Parathyroid adenoma (tissue), 2 donors: Measurements from ENCODE around the gene DARS1.

Source experiments
- H2AFZ ChIP-seq: fragments of 300-600 bp; sonication (generic); one replicate; pipeline ENCODE4 v1.7.0; 2017; ENCODE audit warnings: antibody characterized with exemption, mild to moderate bottlenecking
- H3K27ac ChIP-seq: fragments of 300-600 bp; sonication (generic); one replicate; pipeline ENCODE4 v1.7.0; 2017
- H3K27me3 ChIP-seq: fragments of 300-600 bp; sonication (generic); one replicate; pipeline ENCODE4 v1.7.0; 2017; ENCODE audit warnings: low read length; ENCODE audit not compliant: control insufficient read depth, insufficient read depth
- H3K36me3 ChIP-seq: fragments of 300-600 bp; sonication (generic); one replicate; pipeline ENCODE4 v1.7.0; 2017; ENCODE audit warnings: low read length; ENCODE audit not compliant: control insufficient read depth, insufficient read depth
- H3K4me1 ChIP-seq: fragments of 300-600 bp; sonication (generic); one replicate; pipeline ENCODE4 v1.7.0; 2017; ENCODE audit warnings: control low read depth
- H3K4me2 ChIP-seq: fragments of 300-600 bp; sonication (generic); one replicate; pipeline ENCODE4 v1.7.0; 2017; ENCODE audit warnings: low read length
- H3K4me3 ChIP-seq: fragments of 300-600 bp; sonication (generic); one replicate; pipeline ENCODE4 v1.7.0; 2017; ENCODE audit warnings: low read depth, low read length
- H3K79me2 ChIP-seq: fragments of 300-600 bp; sonication (generic); one replicate; pipeline ENCODE4 v1.7.0; 2017; ENCODE audit warnings: control low read depth
- H3K9ac ChIP-seq: fragments of 300-600 bp; sonication (generic); one replicate; pipeline ENCODE4 v1.7.0; 2017; ENCODE audit warnings: mild to moderate bottlenecking
- H3K9me3 ChIP-seq: fragments of 300-600 bp; sonication (generic); one replicate; pipeline ENCODE4 v1.7.0; 2017; ENCODE audit warnings: low read length; ENCODE audit not compliant: control insufficient read depth
- CTCF ChIP-seq: fragments of 300-600 bp; sonication (generic); IDR thresholded peaks from one replicate; pipeline ENCODE4 v1.7.0; 2017; ENCODE audit warnings: antibody characterized with exemption, mild to moderate bottlenecking
- donor health status: primary hyperparathyroidism.

Gene DARS1

GRCh38 chr2:135996304-135996703 lies 10.9 kb upstream of the DARS1 start:
- Histone ChIP-seq H2AFZ (no peak overlapping the region), H3K4me1 (no peaks in the 10 kb centered on the region), H3K27me3 (no peaks in the 10 kb centered on the region), H3K27ac (no peak overlapping the region), H3K9me3 (no peaks in the 10 kb centered on the region), H3K9ac (no peak overlapping the region), H3K4me2 (no peak overlapping the region), H3K36me3 (no peaks in the 10 kb centered on the region), H3K4me3 (no peak overlapping the region), H3K79me2 (no peaks in the 10 kb centered on the region)
- TF ChIP-seq CTCF: no peak

- Histone ChIP-seq H3K9ac (no peak overlapping the region), H3K36me3 (no peaks in the 10 kb centered on the region), H3K27ac (no peak overlapping the region), H3K4me2 (no peak overlapping the region), H3K9me3 (no peaks in the 10 kb centered on the region), H3K79me2 (no peaks in the 10 kb centered on the region), H3K4me1 (no peaks in the 10 kb centered on the region), H3K27me3 (no peaks in the 10 kb centered on the region), H3K4me3 (no peak overlapping the region), H2AFZ (no peak overlapping the region)
- no peak for TF ChIP-seq CTCF
Measured at GRCh38 chr2:135994281-135994680, 8.9 kb upstream of the DARS1 start.

GRCh38 chr2:135993421-135993820 lies 8.0 kb upstream of the DARS1 start:
- H3K36me3 ChIP-seq: no peaks in the 10 kb centered on the region
- no peak overlapping the region for H3K4me3 ChIP-seq
- no peaks in the 10 kb centered on the region for H3K79me2 ChIP-seq
- H2AFZ ChIP-seq: no peak overlapping the region
- H3K27me3 ChIP-seq: no peaks in the 10 kb centered on the region
- no peak overlapping the region for H3K9ac ChIP-seq
- no peak overlapping the region for H3K27ac ChIP-seq
- TF ChIP-seq CTCF: no peak
- no peaks in the 10 kb centered on the region for H3K4me1 ChIP-seq
- no peak overlapping the region for H3K4me2 ChIP-seq
- H3K9me3 ChIP-seq: no peaks in the 10 kb centered on the region

- no peak overlapping the region for H3K4me3 ChIP-seq
Measured at GRCh38 chr2:135991861-135992260, 6.4 kb upstream of the DARS1 start.

More at GRCh38 chr2:135991861-135992260, 6.4 kb upstream of the DARS1 start:
- no peak for TF ChIP-seq CTCF
- no peak overlapping the region for H3K9ac ChIP-seq
- H3K4me1 ChIP-seq: no peaks in the 10 kb centered on the region
- H3K27me3 ChIP-seq: no peaks in the 10 kb centered on the region
- H2AFZ ChIP-seq: no peak overlapping the region
- no peaks in the 10 kb centered on the region for H3K36me3 ChIP-seq
- no peak overlapping the region for H3K4me2 ChIP-seq
- no peaks in the 10 kb centered on the region for H3K79me2 ChIP-seq
- H3K9me3 ChIP-seq: no peaks in the 10 kb centered on the region
- no peak overlapping the region for H3K27ac ChIP-seq
